ENCODE measurements around the gene ZNF792.
"Not testable (repeated sequence)": the region's sequence is repeated elsewhere in the genome, so short reads cannot be mapped to it uniquely, and the experiment has no call there.

ZNF792 gene

DNA sequence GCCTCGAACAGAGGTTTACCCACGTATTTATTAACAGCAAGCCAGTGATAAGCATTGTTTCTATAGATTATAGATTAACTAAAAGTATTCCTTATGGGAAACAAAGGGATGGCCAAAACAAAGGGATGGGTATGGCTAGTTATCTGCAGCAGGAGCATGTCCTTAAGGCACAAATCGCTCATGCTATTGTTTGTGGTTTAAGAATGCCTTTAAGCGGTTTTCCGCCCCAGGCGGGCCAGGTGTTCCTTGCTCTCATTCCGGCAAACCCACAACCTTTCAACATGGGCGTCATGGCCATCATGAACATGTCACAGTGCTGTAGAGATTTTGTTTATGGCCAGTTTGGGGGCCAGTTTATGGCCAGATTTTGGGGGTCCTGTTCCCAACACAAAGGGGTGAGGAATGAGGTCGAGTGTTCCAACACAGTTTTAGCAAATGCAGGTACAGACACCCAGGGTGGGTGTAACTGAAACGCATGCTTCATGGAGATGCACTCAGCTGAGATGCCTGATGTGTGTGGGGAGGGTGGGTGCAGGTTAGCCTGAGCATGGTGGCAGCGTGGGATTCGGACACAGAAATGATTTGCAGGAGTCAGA, 6.3 kb upstream of the ZNF792 start:
- not testable (repeated sequence) for DNase-seq

DNA sequence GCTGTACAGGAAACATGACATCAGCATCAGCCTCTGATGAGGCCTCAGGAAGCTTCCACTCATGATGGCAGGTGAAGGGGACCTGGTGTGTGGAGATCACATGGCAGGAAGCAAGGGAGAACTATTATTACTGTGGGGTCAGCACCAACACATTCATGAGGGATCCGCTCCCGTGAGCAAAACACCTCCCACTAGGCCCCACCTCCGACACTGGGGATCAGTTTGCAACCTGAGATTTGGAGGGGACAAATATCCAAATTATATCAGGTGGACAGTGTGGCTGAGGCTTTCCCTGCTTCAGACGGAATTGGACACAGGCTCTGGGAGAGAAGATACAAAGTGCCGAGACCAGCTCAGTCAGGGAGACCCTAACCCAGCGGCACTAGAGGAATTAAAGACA, 5.7 kb upstream of the ZNF792 start:
- no peak for DNase-seq

GRCh38 chr19:34967551-34967950, 3.5 kb upstream of the ZNF792 start:
- no peak for DNase-seq

DNA sequence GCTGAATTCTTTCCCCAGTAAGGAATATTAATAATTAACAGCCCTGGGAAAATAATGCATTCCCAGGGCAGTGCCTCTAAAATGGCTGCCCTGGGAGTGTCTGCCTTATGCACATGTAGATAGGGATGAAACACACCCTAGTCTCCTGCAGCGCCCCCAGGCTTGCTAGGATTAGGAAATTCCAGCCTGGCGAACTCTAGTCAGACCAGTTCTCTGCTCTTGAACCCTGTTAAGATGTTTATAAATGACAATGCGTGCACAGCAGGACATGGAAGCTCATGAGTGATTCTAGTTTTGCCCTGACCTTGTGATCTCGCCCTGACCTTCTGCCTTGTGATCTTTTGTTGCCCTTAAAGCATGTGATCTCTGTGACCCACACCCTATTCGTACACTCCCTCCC, 1.5 kb upstream of the ZNF792 start:
- not testable (repeated sequence) for DNase-seq

DNA sequence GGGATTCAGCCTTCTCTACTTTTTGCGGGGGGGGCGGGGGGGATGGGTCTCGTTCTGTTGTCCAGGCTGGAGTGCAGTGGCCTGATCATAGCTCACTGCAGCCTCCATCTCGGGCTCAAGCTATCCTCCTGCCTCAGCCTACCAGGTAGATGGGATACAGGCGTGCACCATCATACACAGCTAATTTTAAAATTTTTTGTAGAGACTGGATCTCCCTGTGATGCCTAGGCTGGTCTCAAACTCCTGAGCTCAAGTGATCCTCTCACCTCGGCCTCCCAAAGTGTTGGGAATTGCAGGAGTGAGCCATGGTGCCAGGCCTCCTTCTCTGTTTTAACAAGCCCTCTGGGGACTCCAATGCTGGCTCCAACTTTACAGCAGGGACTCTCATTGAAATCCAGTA, 569 bp upstream of the ZNF792 start:
- DNase-seq = no peak

GRCh38 chr19:34962687-34963572, 1.1 kb downstream of the ZNF792 start:
- no peak for DNase-seq

GRCh38 chr19:34961775-34962686, 2.0 kb downstream of the ZNF792 start:
- DNase-seq = no peak

DNA sequence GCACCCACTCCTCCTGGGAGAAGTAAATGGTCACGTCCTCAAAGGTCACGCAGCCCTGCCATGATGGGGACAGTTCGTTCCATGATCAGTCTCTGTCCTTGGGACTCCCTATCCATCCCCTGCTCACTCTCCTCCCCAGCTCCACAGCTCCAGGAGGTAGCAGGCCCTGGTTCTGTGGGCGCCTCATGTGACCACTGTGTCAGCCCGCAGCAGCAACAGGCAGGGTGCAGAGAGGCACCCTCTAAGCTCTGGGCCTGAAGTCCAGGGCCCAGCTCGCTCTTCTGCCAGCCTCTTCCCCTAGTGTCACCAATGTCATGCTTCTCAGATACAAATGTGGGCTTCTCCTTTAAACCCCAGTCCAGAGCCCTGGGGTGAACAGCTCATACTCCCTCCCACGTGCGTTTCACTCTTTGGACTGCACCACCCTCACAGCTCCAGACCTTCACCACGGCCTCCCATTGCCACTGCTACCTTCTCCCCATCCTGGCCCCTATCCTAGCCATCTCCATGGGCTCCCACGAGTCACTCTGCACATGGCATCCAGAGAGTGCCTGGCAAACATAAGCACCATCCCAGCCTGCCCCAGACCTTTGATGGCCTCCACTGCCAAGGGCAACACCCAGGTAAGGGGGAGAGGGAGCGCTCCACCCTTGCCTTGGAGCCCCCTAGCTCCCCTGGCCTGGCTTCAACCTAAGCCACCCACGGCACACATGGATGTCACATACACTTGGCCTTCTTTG, 2.9 kb downstream of the ZNF792 start:
- DNase-seq = no peak

- no peak for DNase-seq
These were observed 3.8 kb downstream of the ZNF792 start for GRCh38 chr19:34960103-34960805.

DNA sequence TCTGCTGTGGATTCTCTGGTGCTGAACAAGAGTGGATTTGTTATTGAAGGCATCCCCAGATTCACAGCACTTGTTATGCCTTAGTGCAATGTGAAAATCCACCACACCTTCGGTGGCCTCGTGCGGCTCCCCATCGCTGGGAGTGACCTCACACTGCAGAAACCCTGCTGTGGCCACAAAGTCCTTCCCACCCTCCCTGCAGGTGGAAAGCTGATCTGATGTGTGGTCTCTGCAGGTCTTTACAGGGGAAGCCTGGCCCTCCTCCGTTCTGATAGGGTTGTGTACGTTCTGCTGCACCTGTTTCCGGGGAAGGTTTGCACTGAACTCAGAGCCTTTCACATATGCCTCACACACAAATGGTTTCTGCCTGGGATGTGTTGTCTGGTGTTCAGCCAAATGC, 5.0 kb downstream of the ZNF792 start:
- no peak for DNase-seq

- DNase-seq = no peak
These were observed 5.9 kb downstream of the ZNF792 start for GRCh38 chr19:34957830-34958751.

GRCh38 chr19:34953092-34953491, 10.9 kb downstream of the ZNF792 start:
- no peak for DNase-seq

DNA sequence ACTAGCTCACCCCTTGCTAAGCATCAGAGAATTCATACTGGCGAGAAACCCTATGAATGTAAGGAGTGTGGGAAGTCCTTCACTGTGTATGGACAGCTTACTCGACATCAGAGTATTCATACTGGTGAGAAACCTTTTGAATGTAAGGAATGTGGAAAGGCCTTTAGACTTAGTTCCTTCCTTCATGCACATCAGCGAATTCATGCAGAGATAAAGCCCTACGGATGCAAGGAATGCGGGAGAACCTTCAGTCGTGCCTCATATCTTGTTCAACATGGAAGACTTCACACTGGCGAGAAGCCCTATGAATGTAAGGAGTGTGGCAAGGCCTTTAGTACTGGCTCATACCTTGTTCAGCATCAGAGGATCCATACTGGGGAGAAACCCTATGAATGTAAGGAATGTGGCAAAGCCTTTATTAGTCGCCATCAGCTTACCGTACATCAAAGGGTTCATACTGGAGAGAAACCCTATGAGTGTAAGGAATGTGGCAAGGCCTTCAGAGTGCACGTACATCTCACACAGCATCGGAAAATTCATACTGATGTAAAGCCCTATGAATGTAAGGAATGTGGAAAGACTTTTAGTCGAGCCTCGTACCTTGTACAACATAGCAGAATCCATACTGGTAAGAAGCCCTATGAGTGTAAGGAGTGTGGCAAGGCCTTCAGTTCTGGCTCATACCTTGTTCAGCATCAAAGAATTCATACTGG, 20.0 kb downstream of the ZNF792 start:
- no peak for DNase-seq

DNA sequence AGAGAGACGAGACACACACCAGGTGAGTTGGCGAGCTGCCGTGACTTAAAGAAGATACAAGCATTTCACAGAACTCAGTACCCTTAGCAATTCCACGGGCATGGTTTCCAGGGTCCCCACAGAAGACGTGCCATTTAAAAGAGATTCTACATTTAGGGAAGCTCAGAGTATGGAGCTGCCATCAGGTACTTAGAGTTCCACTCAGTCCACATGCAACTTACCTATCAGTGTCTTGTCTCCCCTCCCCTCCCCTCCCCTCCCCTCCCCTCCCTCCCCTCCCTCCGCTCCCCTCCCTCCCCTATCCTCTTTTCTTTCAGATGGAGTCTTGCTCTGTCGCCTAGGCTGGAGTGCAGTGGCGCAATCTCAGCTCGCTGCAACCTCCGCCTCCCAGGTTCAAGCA, 25.1 kb downstream of the ZNF792 start:
- no peak for DNase-seq

GRCh38 chr19:34936184-34936583, 27.8 kb downstream of the ZNF792 start:
- no peak for DNase-seq

GRCh38 chr19:34932494-34932893, 31.5 kb downstream of the ZNF792 start:
- no peak for DNase-seq

GRCh38 chr19:34926685-34927375, 37.2 kb downstream of the ZNF792 start, which contains the start of gene ZNF30:
ZNF30 (plus strand) TSS chr19:34926903; CDS start chr19:34929948, 3,045 bp downstream.
- peak; percentile 78 to 82 for DNase-seq

DNA sequence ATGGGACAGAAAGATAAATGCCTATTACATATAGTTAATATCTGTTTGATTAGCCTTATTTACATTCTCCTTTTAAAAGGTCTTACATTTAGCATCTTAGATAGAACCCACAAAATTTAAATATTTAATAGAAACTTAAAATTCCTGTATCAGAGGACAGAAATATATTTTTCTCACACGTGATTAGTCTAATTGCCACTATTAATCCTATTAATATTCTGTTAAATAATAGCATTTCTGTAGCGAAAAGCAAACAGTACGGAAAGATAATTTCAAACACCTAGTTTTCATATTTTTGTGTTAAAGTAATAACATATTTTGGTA, 37.7 kb downstream of the ZNF792 start:
- DNase-seq = no peak

DNA sequence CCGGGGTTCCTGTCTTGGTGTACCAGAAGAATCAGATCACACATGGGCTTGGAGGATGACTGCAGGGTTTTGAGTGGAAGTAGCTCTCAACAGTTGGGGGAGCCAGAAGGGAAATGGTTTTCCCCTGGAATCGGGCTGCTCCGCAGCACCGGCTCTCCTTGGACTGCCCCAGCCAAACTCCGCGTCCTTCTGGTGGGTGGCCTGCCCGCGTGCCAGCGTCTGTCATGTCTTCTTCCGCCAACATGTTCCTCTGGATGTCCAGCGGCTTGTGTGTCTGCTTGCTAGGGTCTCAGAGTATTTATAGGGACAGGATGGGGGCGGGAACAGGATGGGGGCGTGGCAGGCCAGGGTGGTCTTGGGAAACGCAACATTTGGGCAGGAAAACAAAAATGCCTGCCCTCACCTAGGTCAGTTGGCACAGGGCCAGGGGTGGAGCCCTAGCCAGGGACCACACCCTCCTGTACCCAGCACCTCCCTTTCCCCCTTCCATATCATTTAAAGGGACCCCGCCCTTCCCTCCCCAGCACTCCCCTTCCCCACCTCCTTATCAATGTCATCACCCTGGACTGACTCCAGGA, 38.7 kb downstream of the ZNF792 start:
- no peak for DNase-seq
